NT2/D1 (cell line): ENCODE measurements around the gene TLCD3B.

Source experiments
- DNase-seq: peaks from one replicate; pipeline ENCODE4 v3.0.0-alpha.2; 2011; ENCODE audit warnings: low read depth, low spot score
- H3K27me3 ChIP-seq: 2 replicates; pipeline ENCODE4 v1.6.0; 2011; ENCODE audit warnings: mild to moderate bottlenecking; ENCODE audit not compliant: insufficient read length, insufficient read depth
- H3K36me3 ChIP-seq: 2 replicates; pipeline ENCODE4 v1.6.1; 2011; ENCODE audit warnings: mild to moderate bottlenecking, low read length, mixed read lengths; ENCODE audit not compliant: insufficient read depth, insufficient read length
- H3K4me1 ChIP-seq: 2 replicates; pipeline ENCODE4 v1.5.1; 2011; ENCODE audit not compliant: insufficient read depth, insufficient read length
- H3K4me3 ChIP-seq: 2 replicates; pipeline ENCODE4 v1.5.1; 2011; ENCODE audit warnings: low read depth; ENCODE audit not compliant: insufficient read length
- H3K9ac ChIP-seq: 2 replicates; pipeline ENCODE4 v1.6.0; 2011; ENCODE audit warnings: low read depth; ENCODE audit not compliant: insufficient read length
- H3K9me3 ChIP-seq: 2 replicates; pipeline ENCODE4 v1.5.1; 2011; ENCODE audit warnings: mild to moderate bottlenecking, low read length; ENCODE audit not compliant: insufficient read depth
- SUZ12 ChIP-seq: IDR thresholded peaks from 2 replicates; pipeline ENCODE4 v1.6.1; 2011; ENCODE audit not compliant: insufficient read length, insufficient read depth; ENCODE audit errors: extremely low read depth
- YY1 ChIP-seq: IDR thresholded peaks from 2 replicates; pipeline ENCODE4 v1.6.1; 2011; ENCODE audit not compliant: insufficient read length, insufficient read depth
- ZNF274 ChIP-seq: IDR thresholded peaks from 2 replicates; pipeline ENCODE4 v1.6.1; 2011; ENCODE audit warnings: mild to moderate bottlenecking, low read depth, low read length

The TLCD3B gene

DNA sequence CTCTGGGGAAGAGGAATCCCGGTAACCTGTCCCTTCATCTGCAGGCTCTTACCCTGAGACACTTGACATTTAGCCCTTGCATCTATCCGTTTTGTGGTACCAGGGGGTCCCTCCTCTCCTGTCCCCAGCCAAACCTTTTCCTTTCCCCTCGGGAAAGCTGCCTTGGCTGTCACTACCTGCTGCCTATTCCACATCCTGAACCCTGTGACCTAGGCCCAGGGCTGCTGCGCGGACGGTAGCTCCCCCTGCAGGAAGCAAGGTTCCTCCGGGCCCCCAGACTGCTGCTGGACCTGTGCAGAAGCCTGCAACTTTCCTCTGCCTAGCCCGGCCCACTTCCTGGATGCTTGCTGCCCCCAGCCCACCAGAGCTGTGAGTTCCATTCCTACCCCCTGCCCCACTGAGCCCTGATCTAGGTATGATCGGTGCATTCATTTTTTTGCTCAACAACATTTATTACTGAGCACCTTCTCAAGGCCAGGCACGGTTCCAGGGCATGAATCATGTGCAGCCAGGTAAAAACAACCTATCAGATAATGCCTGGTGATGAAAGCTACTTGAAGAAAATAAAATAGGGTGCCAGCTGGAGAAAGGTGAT is 24.0 kb upstream of the TLCD3B start:
- Histone ChIP-seq H3K4me3 (no peak overlapping the region), H3K27me3 (no peaks in the 10 kb centered on the region), H3K9me3 (no peaks in the 10 kb centered on the region), H3K36me3 (peaks cover 11% of the 10 kb centered on the region), H3K4me1 (peaks cover 10% of the 10 kb centered on the region), H3K9ac (peak overlapping the region; percentile 51)
- no peak for TF ChIP-seq SUZ12
- no peak for TF ChIP-seq YY1
- no peak for TF ChIP-seq ZNF274
- DNase-seq: no peak

DNA sequence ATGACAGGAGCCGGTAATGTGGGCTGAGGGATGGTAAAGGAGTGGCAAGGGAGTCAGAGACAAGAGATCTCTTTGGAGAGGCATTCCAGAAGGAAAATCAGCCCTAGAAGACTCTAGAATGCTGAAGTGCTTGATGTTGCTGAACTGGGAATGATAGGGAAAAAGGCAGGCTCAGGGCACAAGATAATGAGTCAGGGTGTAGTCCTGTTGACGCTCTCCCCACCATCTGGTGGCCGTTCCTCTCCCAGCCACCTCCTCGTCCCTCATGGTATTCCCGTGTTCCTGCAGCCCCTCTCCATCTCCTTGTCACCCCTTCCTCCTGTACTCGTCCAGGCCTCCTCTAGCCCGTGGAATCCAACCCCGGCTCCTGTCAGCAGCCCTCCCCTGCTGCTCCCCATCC is 23.4 kb upstream of the TLCD3B start:
- Histone ChIP-seq H3K9me3 (no peaks in the 10 kb centered on the region), H3K4me1 (peaks cover 10% of the 10 kb centered on the region), H3K4me3 (no peak overlapping the region), H3K27me3 (no peaks in the 10 kb centered on the region), H3K9ac (peak overlapping the region; percentile 51), H3K36me3 (peaks cover 8% of the 10 kb centered on the region)
- TF ChIP-seq SUZ12 (no peak), ZNF274 (no peak), YY1 (no peak)
- DNase-seq: no peak

DNA sequence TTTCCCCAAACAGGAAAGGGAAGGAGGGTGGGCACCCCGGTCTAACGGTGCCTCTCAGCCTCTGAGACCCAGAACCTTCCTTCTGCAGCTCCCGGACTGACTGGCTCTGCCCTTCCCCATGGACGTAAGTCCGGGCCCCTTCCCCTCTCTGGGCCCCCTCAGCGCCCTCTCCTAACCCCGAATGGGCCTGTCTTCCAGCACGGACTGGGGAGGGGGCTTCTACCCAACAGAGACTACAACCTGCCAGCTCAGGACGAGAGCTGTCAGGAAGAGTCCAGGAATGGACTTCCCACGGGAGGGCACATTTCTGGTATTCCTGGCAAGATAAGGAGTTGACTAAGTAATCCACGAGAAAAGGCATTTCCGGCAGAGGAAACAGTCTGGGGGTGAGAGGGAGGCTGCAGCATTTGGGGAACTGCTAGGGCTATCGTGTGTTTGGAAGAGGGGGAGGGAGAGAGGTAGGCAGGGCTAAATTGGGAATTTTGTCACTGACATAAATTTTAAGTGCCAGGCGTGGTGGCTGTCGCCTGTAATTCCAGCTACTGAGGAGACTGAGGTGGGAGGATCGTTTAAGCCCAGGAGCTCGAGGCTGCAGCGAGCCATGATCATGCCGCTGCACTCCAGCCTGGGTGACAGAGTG is 22.4 kb upstream of the TLCD3B start:
- Histone ChIP-seq H3K36me3 (peaks cover 2% of the 10 kb centered on the region), H3K9me3 (no peaks in the 10 kb centered on the region), H3K4me1 (peaks cover 10% of the 10 kb centered on the region), H3K4me3 (peak overlapping the region; percentile 82), H3K9ac (peak overlapping the region; percentile 88), H3K27me3 (no peaks in the 10 kb centered on the region)
- TF ChIP-seq YY1: no peak
- no peak for TF ChIP-seq ZNF274
- TF ChIP-seq SUZ12: no peak
- DNase-seq: no peak

DNA sequence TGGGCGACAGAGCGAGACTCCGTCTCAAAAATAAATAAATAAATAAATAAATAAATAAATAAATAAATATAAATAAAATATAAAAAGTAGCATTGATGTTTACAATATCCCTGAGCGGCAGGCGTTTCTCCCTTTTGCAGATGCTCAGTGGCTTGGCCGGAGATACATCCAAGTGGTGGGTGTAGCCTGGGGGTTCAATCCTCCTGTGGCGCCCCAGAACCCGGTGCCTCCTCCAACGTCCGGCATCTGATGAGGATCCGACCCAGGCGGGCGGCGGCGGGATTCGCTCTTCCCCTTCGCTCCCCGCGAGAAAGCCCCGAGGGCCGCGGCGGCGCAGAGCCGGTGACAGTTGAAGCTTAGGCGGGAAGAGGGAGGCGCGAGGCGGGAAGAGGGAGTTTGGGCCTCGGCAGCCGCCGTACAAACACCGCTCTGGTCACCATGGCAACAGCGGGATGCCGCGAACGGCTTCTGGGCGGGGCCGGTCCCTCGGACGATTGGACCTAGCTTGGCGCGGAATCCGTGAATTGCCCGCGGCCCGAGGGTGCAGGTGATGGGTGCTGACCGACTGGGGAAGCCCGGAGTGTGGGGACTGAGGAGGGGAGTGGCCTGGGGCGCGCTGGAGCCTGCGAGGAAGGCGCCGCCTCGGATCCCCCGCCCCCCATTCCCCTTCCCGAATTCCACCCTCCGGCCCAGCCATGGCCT is 21.8 kb upstream of the TLCD3B start:
- DNase-seq: peak; percentile 83
- H3K36me3 ChIP-seq: peaks cover 2% of the 10 kb centered on the region
- TF ChIP-seq YY1: no peak
- TF ChIP-seq SUZ12: no peak
- TF ChIP-seq ZNF274: no peak

DNA sequence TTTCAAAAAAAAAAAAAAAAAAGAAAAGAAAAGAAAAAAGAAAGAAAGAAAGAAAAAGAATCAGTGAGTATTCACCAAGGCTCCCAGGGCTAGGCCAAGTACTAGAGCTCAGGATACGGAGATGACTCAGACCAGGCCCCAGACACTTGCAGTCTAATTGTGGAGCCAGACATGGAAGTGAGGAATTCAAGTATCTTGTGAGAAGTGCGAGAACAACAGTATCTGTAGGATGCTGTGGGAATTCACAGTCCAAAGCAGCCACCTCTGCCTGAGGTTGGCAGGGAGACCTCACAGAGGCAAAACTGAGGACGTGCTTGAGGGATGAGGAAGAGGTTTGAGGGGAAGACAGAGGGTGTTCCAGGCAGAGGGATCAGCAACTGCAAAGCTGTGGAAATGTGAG is 20.4 kb upstream of the TLCD3B start:
- TF ChIP-seq YY1 (no peak), ZNF274 (no peak), SUZ12 (no peak)
- H3K36me3 ChIP-seq: no peaks in the 10 kb centered on the region
- H3K27me3 ChIP-seq: no peaks in the 10 kb centered on the region
- H3K9me3 ChIP-seq: no peaks in the 10 kb centered on the region
- DNase-seq: no peak
- H3K4me3 ChIP-seq: no peak overlapping the region
- H3K4me1 ChIP-seq: peaks cover 10% of the 10 kb centered on the region
- peak overlapping the region; percentile 2 for H3K9ac ChIP-seq

More for the DNA sequence above, 21.8 kb upstream of the TLCD3B start:
- peak overlapping the region; percentile 88 for H3K9ac ChIP-seq
- peaks cover 10% of the 10 kb centered on the region for H3K4me1 ChIP-seq
- no peaks in the 10 kb centered on the region for H3K9me3 ChIP-seq
- no peaks in the 10 kb centered on the region for H3K27me3 ChIP-seq
- H3K4me3 ChIP-seq: peak overlapping the region; percentile 82

DNA sequence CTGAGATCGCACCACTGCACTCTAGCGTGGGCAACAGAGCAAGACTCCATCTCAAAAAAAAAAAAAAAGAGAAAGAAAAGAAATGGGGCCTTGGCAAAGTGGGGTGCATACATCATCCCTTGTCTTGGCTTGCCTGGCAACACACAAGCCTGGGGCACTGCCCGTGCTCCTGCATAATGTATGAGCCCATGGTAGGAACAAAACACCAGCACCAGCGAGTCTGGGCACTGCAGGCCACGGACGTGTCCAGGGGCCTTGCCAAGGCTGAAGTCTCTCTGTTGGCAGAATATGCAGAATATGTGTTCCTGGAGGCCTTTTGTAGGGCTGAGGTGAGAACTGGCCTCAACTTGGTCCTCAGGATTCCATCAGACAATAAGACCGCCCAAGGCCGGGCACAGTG is 18.8 kb upstream of the TLCD3B start:
- H3K36me3 ChIP-seq: no peaks in the 10 kb centered on the region
- no peak for TF ChIP-seq ZNF274
- no peak for TF ChIP-seq SUZ12
- DNase-seq: no peak
- no peak overlapping the region for H3K4me3 ChIP-seq
- no peak overlapping the region for H3K9ac ChIP-seq
- H3K9me3 ChIP-seq: no peaks in the 10 kb centered on the region
- H3K4me1 ChIP-seq: peaks cover 9% of the 10 kb centered on the region
- no peaks in the 10 kb centered on the region for H3K27me3 ChIP-seq

DNA sequence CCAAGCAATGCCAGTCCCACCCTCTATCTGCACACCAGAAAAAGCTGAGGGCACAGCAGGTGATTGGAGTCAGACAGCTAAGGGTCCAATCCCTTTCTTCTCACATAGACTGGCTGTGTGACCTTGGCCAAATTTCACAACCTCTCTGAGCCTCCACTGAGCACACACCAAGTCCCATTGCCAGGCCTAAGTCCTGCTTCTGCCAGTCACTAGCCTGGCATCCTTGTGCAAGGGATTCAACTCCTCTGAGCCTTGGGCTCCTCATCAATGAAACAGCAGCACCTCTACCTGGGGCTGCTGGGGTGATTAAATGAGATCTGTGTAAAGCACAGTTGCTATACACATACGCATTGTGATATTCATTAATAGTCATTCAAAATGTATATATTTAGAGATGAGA is 15.5 kb upstream of the TLCD3B start:
- no peaks in the 10 kb centered on the region for H3K27me3 ChIP-seq
- TF ChIP-seq SUZ12 (no peak), YY1 (no peak), ZNF274 (no peak)
- no peak overlapping the region for H3K4me3 ChIP-seq
- no peak for DNase-seq
- H3K9ac ChIP-seq: no peak overlapping the region
- H3K36me3 ChIP-seq: no peaks in the 10 kb centered on the region
- no peaks in the 10 kb centered on the region for H3K9me3 ChIP-seq
- no peaks in the 10 kb centered on the region for H3K4me1 ChIP-seq
